DOHH2 (cell line): ENCODE results near the gene AIG1.

ENCODE experiments used
- H3F3A ChIP-seq: fragments of 200-600 bp; sonication (generic), shearing (Covaris generic); 2 replicates; pipeline ENCODE4 v1.6.0; 2016; ENCODE audit warnings: antibody characterized with exemption, mild to moderate bottlenecking; ENCODE audit not compliant: control insufficient read depth, insufficient read depth
- H3K27ac ChIP-seq: fragments of 200-600 bp; sonication (generic); 2 replicates; pipeline ENCODE4 v1.5.1; 2014; ENCODE audit warnings: low read depth, mild to moderate bottlenecking, low read length, moderate library complexity
- H3K27me3 ChIP-seq: fragments of 200-600 bp; sonication (generic); 2 replicates; pipeline ENCODE4 v1.6.1; 2014; ENCODE audit warnings: mild to moderate bottlenecking, low read length, mixed read lengths; ENCODE audit not compliant: control insufficient read depth
- H3K36me3 ChIP-seq: fragments of 200-600 bp; sonication (generic); 2 replicates; pipeline ENCODE4 v1.6.1; 2014; ENCODE audit warnings: mild to moderate bottlenecking, low read length, moderate library complexity, mixed read lengths; ENCODE audit not compliant: control insufficient read depth
- H3K4me1 ChIP-seq: fragments of 200-600 bp; sonication (generic); 2 replicates; pipeline ENCODE4 v1.6.1; 2014; ENCODE audit warnings: mild to moderate bottlenecking, low read length, mixed read lengths; ENCODE audit not compliant: control insufficient read depth
- H3K4me2 ChIP-seq: fragments of 200-600 bp; sonication (generic); 2 replicates; pipeline ENCODE4 v1.6.0; 2014; ENCODE audit warnings: mild to moderate bottlenecking, low read length, moderate library complexity
- H3K4me3 ChIP-seq: fragments of 200-600 bp; sonication (generic); 2 replicates; pipeline ENCODE4 v1.5.1; 2014; ENCODE audit warnings: mild to moderate bottlenecking, low read length, mixed read lengths
- H3K79me2 ChIP-seq: fragments of 200-600 bp; sonication (generic); 2 replicates; pipeline ENCODE4 v1.6.1; 2014; ENCODE audit warnings: mild to moderate bottlenecking, low read length, mixed read lengths; ENCODE audit not compliant: control insufficient read depth
- H3K9me2 ChIP-seq: fragments of 200-600 bp; sonication (generic); replicated peaks from 2 replicates; pipeline ENCODE4 v1.6.1; 2014; ENCODE audit warnings: mild to moderate bottlenecking, low read length, mixed read lengths; ENCODE audit not compliant: control insufficient read depth
- H3K9me3 ChIP-seq: fragments of 200-600 bp; sonication (generic); 2 replicates; pipeline ENCODE4 v1.6.1; 2014; ENCODE audit warnings: antibody characterized with exemption, low read length, mixed read lengths; ENCODE audit not compliant: control insufficient read depth, insufficient read depth
- H4K20me1 ChIP-seq: fragments of 200-600 bp; sonication (generic); 2 replicates; pipeline ENCODE4 v1.6.0; 2014; ENCODE audit warnings: low read depth, mild to moderate bottlenecking, antibody characterized with exemption, low read length, moderate library complexity; ENCODE audit not compliant: control insufficient read depth, insufficient read depth
- CTCF ChIP-seq: fragments of 200-600 bp; sonication (generic); IDR thresholded peaks from one replicate; pipeline ENCODE4 v1.5.1; 2014; ENCODE audit warnings: antibody characterized with exemption, mild to moderate bottlenecking, low read depth, low read length; ENCODE audit not compliant: poor library complexity, severe bottlenecking
- EZH2phosphoT487 ChIP-seq: fragments of 200-600 bp; sonication (generic); IDR thresholded peaks from 2 replicates; pipeline ENCODE4 v1.6.1; 2017; ENCODE audit warnings: borderline replicate concordance, mild to moderate bottlenecking, antibody characterized with exemption, low read length, moderate library complexity, mixed read lengths

The AIG1 gene

GRCh38 chr6:143198312-143198711 lies 137.6 kb downstream of the AIG1 start:
- TF ChIP-seq EZH2phosphoT487 (no peak), CTCF (no peak)
- no peaks in the 10 kb centered on the region for H3K79me2 ChIP-seq
- no peak overlapping the region for H3K4me2 ChIP-seq
- no peaks in the 10 kb centered on the region for H3K36me3 ChIP-seq
- no peaks in the 10 kb centered on the region for H4K20me1 ChIP-seq
- H3K27ac ChIP-seq: no peak overlapping the region
- H3K4me1 ChIP-seq: no peaks in the 10 kb centered on the region
- no peak overlapping the region for H3K4me3 ChIP-seq
- no peaks in the 10 kb centered on the region for H3K27me3 ChIP-seq
- H3F3A ChIP-seq: no peaks in the 10 kb centered on the region
- H3K9me3 ChIP-seq: no peaks in the 10 kb centered on the region
- H3K9me2 ChIP-seq: no peaks in the 10 kb centered on the region

- H3K4me1 ChIP-seq: no peaks in the 10 kb centered on the region
- H3K4me3 ChIP-seq: no peak overlapping the region
- no peak overlapping the region for H3K27ac ChIP-seq
- TF ChIP-seq CTCF (no peak), EZH2phosphoT487 (no peak)
- H4K20me1 ChIP-seq: no peaks in the 10 kb centered on the region
- no peaks in the 10 kb centered on the region for H3K9me2 ChIP-seq
- H3F3A ChIP-seq: no peaks in the 10 kb centered on the region
- H3K36me3 ChIP-seq: no peaks in the 10 kb centered on the region
- no peak overlapping the region for H3K4me2 ChIP-seq
- no peaks in the 10 kb centered on the region for H3K79me2 ChIP-seq
- H3K9me3 ChIP-seq: no peaks in the 10 kb centered on the region
- no peaks in the 10 kb centered on the region for H3K27me3 ChIP-seq
Observed at GRCh38 chr6:143199291-143199690, 138.6 kb downstream of the AIG1 start.

- Histone ChIP-seq H3K79me2 (no peaks in the 10 kb centered on the region), H3K4me1 (no peaks in the 10 kb centered on the region), H3K4me3 (no peak overlapping the region), H3K27ac (no peak overlapping the region), H3K27me3 (no peaks in the 10 kb centered on the region), H3F3A (no peaks in the 10 kb centered on the region), H3K4me2 (no peak overlapping the region), H4K20me1 (no peaks in the 10 kb centered on the region), H3K36me3 (no peaks in the 10 kb centered on the region), H3K9me3 (no peaks in the 10 kb centered on the region), H3K9me2 (no peaks in the 10 kb centered on the region)
- TF ChIP-seq CTCF (no peak), EZH2phosphoT487 (no peak)
Observed at GRCh38 chr6:143200167-143200770, 139.6 kb downstream of the AIG1 start.
